H1 (cell line): Measurements from ENCODE around the gene RELA. TPM values are rescaled to one million over a fixed set of nuclear protein-coding genes. Genes with fewer than 3 reads are reported as not detected.

Experiments used
- CTCF ChIA-PET: fragments of 300-600 bp; sonication (Branson Sonifier 250); formaldehyde crosslinking; loops from one replicate; lab custom pipeline; 2021; ENCODE audit not compliant: partially characterized antibody; lab: Charles Lee
- POLR2A ChIA-PET: fragments of 300-600 bp; sonication (Branson Sonifier 250); formaldehyde crosslinking; loops from one replicate; lab custom pipeline; 2021; ENCODE audit warnings: inconsistent platforms; ENCODE audit not compliant: partially characterized antibody; lab: Charles Lee
- DNase-seq, 2 experiments: peaks; one replicate each; pipeline versions ENCODE4 v3.0.0 to v3.0.0-alpha.2; 2010 to 2022; ENCODE audit warnings: low spot score in 2 of 2, low read depth in 1 of 2, mixed read lengths in 1 of 2
- FAIRE-seq: peaks from 2 replicates; lab custom pipeline; 2011; peaks lifted over from hg19 to GRCh38; lab: Jason Lieb, UNC
- H2AFZ ChIP-seq: 2 replicates; pipeline ENCODE4 v1.8.1; 2012; ENCODE audit warnings: low read length, inconsistent platforms
- H2AK5ac ChIP-seq: 2 replicates; pipeline ENCODE4 v1.6.1; 2013; ENCODE audit warnings: low read depth, low read length
- H2BK120ac ChIP-seq: replicated peaks from 2 replicates; pipeline ENCODE3; 2013; ENCODE audit warnings: low read depth, low read length, inconsistent platforms
- H2BK12ac ChIP-seq: 2 replicates; pipeline ENCODE4 v1.6.1; 2013; ENCODE audit warnings: low read depth, low read length
- H2BK15ac ChIP-seq: 2 replicates; pipeline ENCODE4 v1.6.1; 2013; ENCODE audit warnings: low read length
- H2BK20ac ChIP-seq: 2 replicates; pipeline ENCODE4 v1.6.1; 2013; ENCODE audit warnings: low read length
- H2BK5ac ChIP-seq: 2 replicates; pipeline ENCODE4 v1.6.1; 2013; ENCODE audit warnings: low read depth, low read length
- H3K14ac ChIP-seq: 2 replicates; pipeline ENCODE4 v1.6.1; 2013; ENCODE audit warnings: inconsistent platforms; ENCODE audit not compliant: insufficient read length
- H3K18ac ChIP-seq: 2 replicates; pipeline ENCODE4 v1.6.1; 2013; ENCODE audit warnings: low read length; ENCODE audit errors: extremely low read depth
- H3K23ac ChIP-seq: 2 replicates; pipeline ENCODE4 v1.6.1; 2013; ENCODE audit warnings: inconsistent platforms; ENCODE audit not compliant: insufficient read length
- H3K23me2 ChIP-seq: 2 replicates; pipeline ENCODE4 v1.6.1; 2013; ENCODE audit warnings: low read depth, low read length
- H3K27ac ChIP-seq: 2 replicates; pipeline ENCODE4 v1.6.1; 2011; ENCODE audit warnings: low read depth, low read length, inconsistent platforms
- H3K27me3 ChIP-seq, 4 experiments: replicated peaks in 1 of 4; 1 replicate in 1 of 4; 2 replicates in 3 of 4; pipeline versions ENCODE4 v1.6.1 to v1.8.1; 2011 to 2013; ENCODE audit warnings: low read length in 3 of 4, mild to moderate bottlenecking in 3 of 4, inconsistent platforms in 2 of 4, mixed read lengths in 2 of 4, moderate library complexity in 1 of 4; ENCODE audit not compliant: control insufficient read depth in 3 of 4, insufficient read depth in 3 of 4; ENCODE audit errors: extremely low read depth in 1 of 4
- H3K36me3 ChIP-seq, 4 experiments: 2 replicates each; pipeline versions ENCODE4 v1.6.1 to v1.8.1; 2011 to 2013; ENCODE audit warnings: mild to moderate bottlenecking in 4 of 4, low read length in 3 of 4, moderate library complexity in 2 of 4, control low read depth in 1 of 4, inconsistent platforms in 1 of 4; ENCODE audit not compliant: insufficient read depth in 4 of 4, control insufficient read depth in 2 of 4
- H3K4ac ChIP-seq: replicated peaks from 2 replicates; pipeline ENCODE3; 2013; ENCODE audit warnings: low read length, low read depth, mixed read lengths, inconsistent platforms; ENCODE audit not compliant: insufficient read length
- H3K4me1 ChIP-seq, 4 experiments: replicated peaks in 1 of 4; 1 replicate in 1 of 4; 2 replicates in 3 of 4; pipeline versions ENCODE4 v1.6.1 to v1.8.1; 2011 to 2013; ENCODE audit warnings: low read length in 3 of 4, inconsistent platforms in 2 of 4, mixed read lengths in 1 of 4; ENCODE audit not compliant: insufficient read depth in 4 of 4, control insufficient read depth in 3 of 4
- H3K4me2 ChIP-seq, 2 experiments: 2 replicates each; pipeline versions ENCODE4 v1.6.1 to v1.8.1; 2011 to 2013; ENCODE audit warnings: low read depth in 2 of 2, low read length in 2 of 2, control low read depth in 1 of 2, inconsistent platforms in 1 of 2, mild to moderate bottlenecking in 1 of 2; ENCODE audit not compliant: insufficient read depth in 1 of 2
- H3K4me3 ChIP-seq, 4 experiments: fragments of 200-600, 300-600 bp in 1 of 4; sonication (generic), shearing (Covaris generic), sonication (Bioruptor Twin) in 1 of 4; 2 replicates each; pipeline versions ENCODE4 v1.5.1 to v1.8.1; 2011 to 2016; ENCODE audit warnings: low read length in 4 of 4, low read depth in 3 of 4, control low read depth in 2 of 4, inconsistent platforms in 2 of 4, mild to moderate bottlenecking in 2 of 4, mixed read lengths in 1 of 4, moderate library complexity in 1 of 4; ENCODE audit not compliant: insufficient read depth in 2 of 4; ENCODE audit errors: extremely low read depth in 1 of 4
- H3K56ac ChIP-seq: replicated peaks from 2 replicates; pipeline ENCODE3; 2013; ENCODE audit warnings: low read depth, mild to moderate bottlenecking, mixed read lengths, low read length, inconsistent platforms; ENCODE audit not compliant: insufficient read length
- H3K79me1 ChIP-seq: 2 replicates; pipeline ENCODE4 v1.6.1; 2013; ENCODE audit warnings: low read depth, low read length, control low read depth
- H3K79me2 ChIP-seq, 2 experiments: 2 replicates each; pipeline versions ENCODE4 v1.6.1 to v1.8.1; 2012 to 2013; ENCODE audit warnings: low read length in 2 of 2, mild to moderate bottlenecking in 2 of 2, inconsistent platforms in 1 of 2; ENCODE audit not compliant: insufficient read depth in 2 of 2, control insufficient read depth in 1 of 2
- H3K9ac ChIP-seq, 4 experiments: replicated peaks in 1 of 4; 1 replicate in 1 of 4; 2 replicates in 3 of 4; pipeline versions ENCODE4 v1.6.1 to v1.8.1; 2011 to 2013; ENCODE audit warnings: low read depth in 3 of 4, low read length in 3 of 4, control low read depth in 2 of 4, mild to moderate bottlenecking in 2 of 4, moderate library complexity in 2 of 4, inconsistent platforms in 1 of 4; ENCODE audit errors: extremely low read depth in 1 of 4
- H3K9me3 ChIP-seq, 2 experiments: 2 replicates each; pipeline versions ENCODE4 v1.6.1 to v1.8.1; 2012 to 2013; ENCODE audit warnings: mild to moderate bottlenecking in 2 of 2, moderate library complexity in 2 of 2, control low read depth in 1 of 2, inconsistent platforms in 1 of 2, low read depth in 1 of 2, low read length in 1 of 2, mixed read lengths in 1 of 2; ENCODE audit not compliant: insufficient read depth in 2 of 2
- H4K20me1 ChIP-seq, 2 experiments: replicated peaks in 1 of 2; 2 replicates each; pipeline versions ENCODE3 to v1.8.1; 2011 to 2013; ENCODE audit warnings: inconsistent platforms in 2 of 2, low read length in 2 of 2, mild to moderate bottlenecking in 1 of 2; ENCODE audit not compliant: insufficient read depth in 2 of 2, control insufficient read depth in 1 of 2
- H4K5ac ChIP-seq: 2 replicates; pipeline ENCODE4 v1.6.1; 2013; ENCODE audit warnings: low read length, low read depth, mixed read lengths, inconsistent platforms; ENCODE audit not compliant: insufficient read length
- H4K8ac ChIP-seq: 2 replicates; pipeline ENCODE4 v1.8.0; 2013; ENCODE audit warnings: mild to moderate bottlenecking, moderate library complexity, low read length, inconsistent platforms; ENCODE audit not compliant: insufficient read depth; ENCODE audit errors: extremely low read depth
- H4K91ac ChIP-seq: replicated peaks from 2 replicates; pipeline ENCODE3; 2013; ENCODE audit warnings: low read length, mixed read lengths, inconsistent platforms; ENCODE audit not compliant: insufficient read length
- CBX5 ChIP-seq: fragments of 300-800, 300-1000 bp; sonication (generic); IDR thresholded peaks from 2 replicates; pipeline ENCODE4 v1.7.1; 2016; ENCODE audit warnings: antibody characterized with exemption, low read length, low read depth
- CHD2 ChIP-seq: IDR thresholded peaks from 2 replicates; pipeline ENCODE4 v1.6.1; 2012; ENCODE audit warnings: low read length, improper control_type of control experiment
- CTBP2 ChIP-seq: IDR thresholded peaks from 2 replicates; pipeline ENCODE4 v1.7.0; 2011; ENCODE audit warnings: borderline replicate concordance, mild to moderate bottlenecking, moderate library complexity, mixed read lengths, low read length; ENCODE audit not compliant: insufficient read depth, insufficient read length
- GTF2F1 ChIP-seq: IDR thresholded peaks from 2 replicates; pipeline ENCODE4 v1.6.1; 2012; ENCODE audit warnings: low read depth, low read length, improper control_type of control experiment, borderline replicate concordance
- POLR2AphosphoS5 ChIP-seq: IDR thresholded peaks from 2 replicates; pipeline ENCODE4 v1.6.1; 2011; ENCODE audit warnings: low read depth, low read length
- RFX5 ChIP-seq: IDR thresholded peaks from 2 replicates; pipeline ENCODE4 v1.6.1; 2011; ENCODE audit warnings: low read depth, low read length, improper control_type of control experiment, borderline replicate concordance
- RNF2 ChIP-seq: fragments of 200-900, 300-1000 bp; sonication (generic); IDR thresholded peaks from 2 replicates; pipeline ENCODE4 v1.7.1; 2016; ENCODE audit warnings: borderline replicate concordance, low read depth, mild to moderate bottlenecking, antibody characterized with exemption, low read length; ENCODE audit not compliant: poor library complexity, severe bottlenecking; ENCODE audit errors: missing control alignments
- SAP30 ChIP-seq: fragments of 300-600 bp; sonication (generic); IDR thresholded peaks from 2 replicates; pipeline ENCODE4 v1.7.1; 2012; ENCODE audit warnings: low read length, moderate library complexity, mild to moderate bottlenecking, inconsistent platforms; ENCODE audit not compliant: insufficient read depth, insufficient replicate concordance
- WGBS, 2 experiments: shearing (Covaris generic) in 1 of 2; methylation state at CpG; one replicate each; pipeline versions ENCODE4 v1.1.6 to v1.1.7; 2013 to 2015; ENCODE audit warnings: low lambda C conversion rate in 2 of 2, mixed read lengths in 2 of 2, inconsistent platforms in 1 of 2, low coverage in 1 of 2, missing lambda C conversion rate in 1 of 2; ENCODE audit not compliant: insufficient replicate concordance in 2 of 2, insufficient coverage in 1 of 2, insufficient read length in 1 of 2; ENCODE audit errors: extremely low coverage in 1 of 2, missing lambda C conversion rate in 1 of 2; 5-methylcytosine and 5-hydroxymethylcytosine counted together
- polyA plus RNA-seq, 7 experiments: library from polyadenylated mRNA; depleted of rRNA in 3 of 7; stranded (reverse) in 5 of 7; unstranded in 2 of 7; fragments of >200 nt in 5 of 7; fragments of 200-250 nt in 2 of 7; gene quantifications; 1 replicate in 5 of 7; 2 replicates in 1 of 7; 4 replicates in 1 of 7; pipeline versions ENCODE4 v1.2.1 to v1.2.3, GENCODE V29; 2011 to 2013; ENCODE audit warnings: missing spikeins in 2 of 7, mixed read lengths in 2 of 7
- total RNA-seq: library from RNA; stranded (reverse); fragmentation: NEBNext Ultra II Directional; extraction: Animal tissue kit (Norgen Biotek cat#: 25700); gene quantifications from 2 replicates; pipeline ENCODE4 v1.2.1, GENCODE V29; 2021

RELA gene
- total and polyA plus RNA-seq, 2 of the 8 experiments (the other 6 are each of a cell fraction or from before 2014, with no cell fraction given) = 21.9 to 27.5 TPM

- no peaks in the 10 kb centered on the region for H3K27me3 ChIP-seq
- H2BK20ac ChIP-seq = no peak overlapping the region
- H3K56ac ChIP-seq = no peak overlapping the region
- H3K4me3 ChIP-seq = no peak overlapping the region
- TF ChIP-seq CTBP2 (no peak), CHD2 (no peak), RFX5 (no peak), RNF2 (no peak), CBX5 (no peak), GTF2F1 (no peak), SAP30 (no peak), POLR2AphosphoS5 (no peak)
- peaks cover 3% of the 10 kb centered on the region; the same call in 1 of the 2 replicates for H3K79me1 ChIP-seq
- no peak overlapping the region for H3K23ac ChIP-seq
- no peak overlapping the region for H3K18ac ChIP-seq
- H3K14ac ChIP-seq = no peak overlapping the region
- H4K5ac ChIP-seq = no peak overlapping the region
- WGBS, 2 experiments = 93% methylated on average over 21 of the region's 21 CpGs; no CpG with 5 or more reads in 1 of the 2 experiments
- H2AK5ac ChIP-seq = no peak overlapping the region
- H2BK120ac ChIP-seq = no peak overlapping the region
- H3K23me2 ChIP-seq = peaks cover 7% of the 10 kb centered on the region; the same call in 1 of the 2 replicates
- peaks cover 0 to 5% (median 4%) of the 10 kb centered on the region in 4 experiments; a peak in 5 of 7 replicates for H3K4me1 ChIP-seq
- CTCF ChIA-PET = interaction anchor here (1.0 to 1.6 kb wide), 10 partner anchors 8 to 230 kb away, joined by 3 to 5 read pairs (median 3); partner anchors contain the start of genes FIBP and SIPA1
- DNase-seq = no peak
- no peak overlapping the region for H2BK12ac ChIP-seq
- no peak overlapping the region for H3K27ac ChIP-seq
- no peak overlapping the region for H4K91ac ChIP-seq
- H2BK15ac ChIP-seq = no peak overlapping the region
- no peak overlapping the region for H2AFZ ChIP-seq
- no peak overlapping the region for H4K8ac ChIP-seq
- H3K79me2 ChIP-seq = peaks cover 0 to 15% of the 10 kb centered on the region in 2 experiments; a peak in 1 of 4 replicates
- no peaks in the 10 kb centered on the region for H3K9me3 ChIP-seq
- no peak overlapping the region for H3K9ac ChIP-seq
- peaks cover 0 to 6% of the 10 kb centered on the region in 2 experiments for H4K20me1 ChIP-seq
- H3K36me3 ChIP-seq = peaks cover 32 to 58% (median 41%) of the 10 kb centered on the region in 4 experiments
- H2BK5ac ChIP-seq = no peak overlapping the region
- H3K4ac ChIP-seq = no peak overlapping the region
- H3K4me2 ChIP-seq = no peak overlapping the region
- no peak for FAIRE-seq
- POLR2A ChIA-PET = interaction anchor here (2.8 to 8.9 kb wide), 3 partner anchors 12 to 30 kb away, joined by 7 to 58 read pairs (median 12); partner anchors contain the start of gene SIPA1
Observed at GRCh38 chr11:65658174-65659021, 4.3 kb downstream of the RELA start.
